C4-2B (cell line): ENCODE measurements around the gene ZSWIM9.

Experiments
- ZFX ChIP-seq: fragments of 450-650 bp; IDR thresholded peaks from 2 replicates; pipeline ENCODE4 v1.6.1; 2017
- TF ChIP-seq, protein P1 (sequence below): fragments of 450-650 bp; conservative IDR thresholded peaks from 2 replicates; pipeline ENCODE4 v1.5.1; 2017; ENCODE audit warnings: mild to moderate bottlenecking

DNA sequence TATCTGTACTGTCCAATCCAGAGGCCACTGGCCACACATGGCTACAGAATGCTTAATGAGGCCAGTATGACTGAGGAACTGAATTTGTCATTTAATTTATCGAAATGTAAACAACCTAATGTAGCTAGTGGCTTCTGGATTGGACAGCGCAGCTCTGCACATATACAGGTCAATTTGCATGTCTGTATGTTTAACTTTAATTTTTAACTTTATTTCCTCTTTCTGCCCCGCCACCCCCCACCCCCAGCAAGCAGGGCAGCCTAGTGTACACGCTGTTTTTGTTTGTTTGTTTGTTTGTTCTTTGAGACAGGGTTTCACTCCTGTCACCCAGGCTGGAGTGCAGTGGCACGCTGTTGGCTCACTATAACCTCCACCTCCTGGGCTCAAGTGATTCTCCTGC, 15.5 kb downstream of the ZSWIM9 start:
- TF ChIP-seq, protein P1, sequence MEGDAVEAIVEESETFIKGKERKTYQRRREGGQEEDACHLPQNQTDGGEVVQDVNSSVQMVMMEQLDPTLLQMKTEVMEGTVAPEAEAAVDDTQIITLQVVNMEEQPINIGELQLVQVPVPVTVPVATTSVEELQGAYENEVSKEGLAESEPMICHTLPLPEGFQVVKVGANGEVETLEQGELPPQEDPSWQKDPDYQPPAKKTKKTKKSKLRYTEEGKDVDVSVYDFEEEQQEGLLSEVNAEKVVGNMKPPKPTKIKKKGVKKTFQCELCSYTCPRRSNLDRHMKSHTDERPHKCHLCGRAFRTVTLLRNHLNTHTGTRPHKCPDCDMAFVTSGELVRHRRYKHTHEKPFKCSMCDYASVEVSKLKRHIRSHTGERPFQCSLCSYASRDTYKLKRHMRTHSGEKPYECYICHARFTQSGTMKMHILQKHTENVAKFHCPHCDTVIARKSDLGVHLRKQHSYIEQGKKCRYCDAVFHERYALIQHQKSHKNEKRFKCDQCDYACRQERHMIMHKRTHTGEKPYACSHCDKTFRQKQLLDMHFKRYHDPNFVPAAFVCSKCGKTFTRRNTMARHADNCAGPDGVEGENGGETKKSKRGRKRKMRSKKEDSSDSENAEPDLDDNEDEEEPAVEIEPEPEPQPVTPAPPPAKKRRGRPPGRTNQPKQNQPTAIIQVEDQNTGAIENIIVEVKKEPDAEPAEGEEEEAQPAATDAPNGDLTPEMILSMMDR, result no peak
- TF ChIP-seq ZFX, result no peak
